ENCODE data around the gene LRRC75B. TPM values are rescaled to one million over a fixed set of nuclear protein-coding genes. Genes with fewer than 3 reads are reported as not detected.
A peak's percentile ranks its signal among the peaks of the same experiment; 100 is the strongest.

The LRRC75B gene
- total RNA-seq, 2 donors from 2014 or later = 4.2 to 4.9 TPM

DNA sequence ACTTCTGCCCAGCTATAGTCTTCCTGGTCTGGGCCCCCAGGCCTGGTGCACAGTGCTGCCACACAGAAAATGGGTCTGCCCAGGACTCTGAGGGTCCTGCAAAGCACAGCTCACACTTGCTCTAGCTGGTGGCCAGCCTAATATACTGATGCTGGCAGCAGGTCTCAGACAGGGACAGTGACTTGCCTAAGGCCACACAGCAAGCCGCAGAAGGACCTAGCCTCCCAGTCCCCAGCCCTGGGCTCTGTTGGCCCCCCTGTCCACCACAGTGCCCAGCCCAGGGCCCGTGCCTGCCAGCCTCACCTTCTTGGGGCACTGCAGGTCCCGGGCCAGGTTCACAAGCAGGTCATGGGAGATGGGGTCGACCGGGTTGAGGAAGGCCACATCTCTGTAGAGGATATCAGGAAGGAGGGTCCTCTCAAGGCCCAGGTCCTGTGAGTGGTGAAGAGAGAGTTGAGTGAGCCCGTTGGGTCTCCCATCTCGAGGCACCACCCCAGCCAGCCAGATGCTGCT, 3.3 kb downstream of the LRRC75B start:
- no peak for ATAC-seq
- intact Hi-C loops (cut with DNase I) = no loop called here
- no peak for DNase-seq

DNA sequence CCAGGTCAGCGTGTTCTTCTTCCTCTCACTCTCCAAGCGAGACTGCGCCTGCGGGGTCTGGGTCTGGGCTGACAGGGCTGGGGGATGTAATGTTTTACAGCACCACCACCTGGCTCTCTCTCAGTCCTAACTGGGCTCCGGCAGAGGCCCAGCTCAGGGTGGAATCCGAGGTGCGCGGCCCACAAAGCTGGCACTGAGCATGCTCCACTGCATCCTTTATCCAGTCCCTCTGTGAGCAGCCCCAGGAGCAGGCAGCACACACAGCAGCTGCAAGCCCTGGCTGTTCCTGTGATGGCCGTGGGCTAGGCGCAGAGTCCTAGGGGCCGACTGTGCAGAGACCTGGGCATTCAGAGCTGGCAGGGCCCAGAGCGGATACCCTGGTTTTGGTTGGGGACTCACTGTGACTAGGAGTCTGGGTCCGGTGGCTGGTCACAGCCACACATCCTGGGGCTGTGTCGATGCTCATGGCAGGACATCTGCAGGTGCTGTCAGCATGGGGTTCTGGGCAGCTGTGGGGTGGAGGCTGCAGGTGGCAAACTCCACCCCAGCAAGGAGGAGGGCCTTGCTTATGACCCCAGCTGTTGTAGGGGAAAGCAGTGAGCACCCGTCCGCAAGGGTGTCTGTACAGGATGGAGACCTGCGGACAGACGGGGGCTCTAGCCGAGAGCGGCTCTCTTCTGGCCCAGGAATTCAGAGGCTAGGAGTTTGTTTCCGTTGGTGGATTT, 4.0 kb downstream of the LRRC75B start:
- no peak for DNase-seq
- intact Hi-C loops (cut with DNase I) = no loop called here
- no peak for ATAC-seq

- intact Hi-C loops (cut with DNase I) = no loop called here
- DNase-seq (no peak), ATAC-seq (no peak)
These were observed 4.5 kb downstream of the LRRC75B start for GRCh38 chr22:24588381-24588756.

DNA sequence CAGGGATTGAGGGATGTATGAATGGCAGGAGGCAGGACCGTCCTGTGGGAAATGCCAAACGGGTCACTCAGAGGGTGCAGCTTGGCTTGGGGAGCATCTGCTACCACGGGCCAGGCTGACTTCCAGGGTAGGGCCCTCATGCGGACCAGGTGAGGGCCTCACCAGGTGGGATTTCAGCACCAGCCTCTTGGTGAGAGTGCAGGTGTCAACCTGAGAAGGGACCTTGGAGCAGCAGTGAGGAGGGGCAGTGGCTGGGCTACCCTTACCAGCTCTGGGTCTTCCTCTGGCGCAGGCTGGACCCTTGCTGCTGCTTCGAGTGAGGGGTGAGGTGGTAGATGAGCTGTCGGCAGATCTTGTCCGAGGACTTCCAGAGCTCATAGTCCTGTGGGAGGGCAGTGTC, 4.9 kb downstream of the LRRC75B start:
- no peak for ATAC-seq
- intact Hi-C loops (cut with DNase I) = no loop called here
- no peak for DNase-seq

DNA sequence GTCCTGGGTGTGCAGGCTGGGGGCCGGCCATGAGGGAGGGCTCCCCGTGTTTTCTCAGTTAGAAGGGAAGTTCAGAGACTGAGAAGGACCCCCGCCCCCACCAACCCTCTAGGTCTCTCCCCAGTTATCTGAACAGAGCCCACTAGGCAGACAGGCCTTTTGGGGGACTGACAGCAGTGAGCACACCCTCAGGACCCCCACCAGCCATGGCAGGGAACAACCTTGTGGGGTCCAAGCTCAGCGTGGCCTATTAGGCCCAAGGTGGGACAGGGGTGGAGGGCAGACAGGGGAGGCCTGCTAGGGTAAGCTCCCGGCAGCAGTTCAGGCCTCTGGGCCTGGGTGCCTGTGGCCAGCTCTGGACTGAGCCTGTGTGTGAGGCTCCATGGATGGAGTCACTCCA, 5.6 kb downstream of the LRRC75B start:
- intact Hi-C loops (cut with DNase I) = no loop called here
- no peak for DNase-seq
- ATAC-seq = no peak

- intact Hi-C loops (cut with DNase I) = no loop called here
- ATAC-seq (no peak), DNase-seq (no peak)
These were observed 6.8 kb downstream of the LRRC75B start for GRCh38 chr22:24585927-24586546.

DNA sequence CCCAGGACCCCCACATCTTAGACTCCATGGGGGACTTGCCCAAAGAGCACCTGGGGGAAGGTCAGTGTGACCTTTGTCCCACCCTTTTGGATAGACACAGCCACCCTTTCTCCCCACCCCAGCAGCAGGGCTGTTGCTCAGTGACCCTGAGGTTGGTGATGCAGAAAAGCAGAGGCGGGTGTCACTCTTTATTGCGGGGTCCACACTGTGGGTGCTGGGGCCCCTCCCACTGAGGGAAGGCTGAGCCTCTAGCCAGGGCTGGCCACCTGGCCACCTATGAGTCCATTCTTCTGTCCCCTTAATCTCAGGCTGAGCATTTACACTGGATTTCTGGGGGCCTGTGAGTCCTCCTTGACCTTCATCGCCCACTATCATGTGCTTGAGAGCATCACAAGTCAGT, 7.4 kb downstream of the LRRC75B start:
- ATAC-seq (no peak), DNase-seq (no peak)
- intact Hi-C loops (cut with DNase I) = no loop called here

DNA sequence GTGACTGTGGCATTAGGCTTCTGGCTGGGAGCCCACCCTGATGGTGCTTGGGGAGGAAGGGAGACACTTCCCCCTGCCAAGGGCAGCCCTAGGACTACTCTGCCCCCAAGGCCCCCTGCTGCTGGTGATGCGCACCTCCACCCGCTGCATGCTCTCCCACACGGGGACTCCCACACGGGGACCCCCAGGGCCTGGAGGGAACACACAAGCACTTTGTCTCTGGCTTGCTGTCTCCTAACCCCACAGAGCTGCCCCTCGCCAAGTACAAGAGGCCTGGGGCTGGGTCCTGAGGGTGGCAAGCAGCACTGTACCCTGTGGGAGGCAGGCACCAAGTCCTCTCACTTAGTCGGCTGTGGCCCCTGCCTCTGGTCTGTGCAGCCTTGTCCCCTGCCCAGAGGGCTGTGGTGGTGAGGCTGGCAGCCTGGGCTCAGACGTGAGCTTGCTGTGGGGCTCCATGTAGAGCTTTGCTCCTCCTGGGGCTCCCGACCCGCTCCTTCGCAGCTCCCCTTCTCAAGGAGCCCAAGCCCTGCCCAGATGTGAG, 7.9 kb downstream of the LRRC75B start:
- no peak for DNase-seq
- ATAC-seq = no peak
- intact Hi-C loops (cut with DNase I) = no loop called here

- intact Hi-C loops (cut with DNase I) = no loop called here
- ATAC-seq (peak in 1 of 2 donors; percentile 4), DNase-seq (no peak)
These were observed 8.6 kb downstream of the LRRC75B start for GRCh38 chr22:24584166-24584790.

- intact Hi-C loops (cut with DNase I) = no loop called here
- DNase-seq (peak; percentile 45), ATAC-seq (peak; percentile 48 to 64)
These were observed 9.4 kb downstream of the LRRC75B start for GRCh38 chr22:24583221-24584165.

DNA sequence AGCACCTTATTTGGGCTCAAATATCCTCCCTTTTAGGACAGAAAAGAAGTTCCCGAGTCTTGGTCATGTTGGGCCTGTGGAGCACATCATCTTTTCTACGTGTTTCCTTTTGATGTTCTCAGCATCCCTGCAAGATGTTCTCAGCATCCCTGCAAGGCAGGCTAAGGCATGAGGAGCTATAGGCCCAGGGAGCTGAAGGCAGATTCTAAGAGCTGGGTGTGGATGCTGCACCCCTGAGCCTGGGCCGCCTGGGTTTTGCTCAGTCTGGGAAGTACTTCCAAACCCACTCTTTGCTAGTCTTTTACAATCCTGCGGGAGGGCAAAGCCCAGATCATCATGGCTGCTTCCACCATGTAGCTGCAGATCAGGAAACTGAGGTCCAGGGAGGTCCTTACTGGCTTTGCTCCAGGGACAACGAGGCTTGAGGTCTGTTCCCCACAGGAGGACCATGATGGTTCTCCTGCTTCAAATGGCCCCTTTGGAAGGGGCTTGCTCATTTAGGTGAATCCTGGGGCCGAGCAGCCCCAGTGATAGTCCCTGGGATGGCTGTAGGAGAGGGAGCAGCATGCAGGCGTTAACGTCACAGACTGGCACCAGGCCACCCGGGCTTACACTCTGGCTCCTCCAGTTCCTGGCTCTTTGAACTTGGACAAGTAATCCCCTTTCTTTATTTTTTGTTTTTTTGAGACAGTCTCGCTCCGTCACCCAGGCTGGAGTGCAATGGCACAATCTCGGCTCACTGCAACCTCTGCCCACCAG, 10.6 kb downstream of the LRRC75B start:
- ATAC-seq (no peak), DNase-seq (peak; percentile 68)
- intact Hi-C loops (cut with DNase I) = no loop called here

- ATAC-seq (no peak), DNase-seq (no peak)
- intact Hi-C loops (cut with DNase I) = no loop called here
These were observed 12.6 kb downstream of the LRRC75B start for GRCh38 chr22:24580276-24580675.

DNA sequence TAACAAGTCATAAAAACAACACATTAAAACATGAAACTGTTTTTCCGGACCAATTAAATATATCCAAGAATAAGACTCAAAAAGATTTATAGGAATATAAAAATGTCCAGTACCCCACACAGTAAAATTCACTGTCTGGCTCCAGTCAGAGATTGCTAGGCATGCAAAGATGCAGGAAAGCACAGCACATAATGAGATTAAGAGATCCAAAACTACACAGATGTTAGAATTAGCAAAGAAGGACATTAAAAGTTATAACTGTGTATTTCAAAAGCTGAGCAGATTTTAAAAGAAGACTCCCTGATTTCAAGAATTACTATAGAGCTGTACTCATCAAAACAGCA, 13.6 kb downstream of the LRRC75B start:
- no peak for DNase-seq
- no peak for ATAC-seq
- intact Hi-C loops (cut with DNase I) = no loop called here

GRCh38 chr22:24578355-24579257, 14.3 kb downstream of the LRRC75B start:
- intact Hi-C loops (cut with DNase I) = no loop called here
- DNase-seq (no peak), ATAC-seq (no peak)

DNA sequence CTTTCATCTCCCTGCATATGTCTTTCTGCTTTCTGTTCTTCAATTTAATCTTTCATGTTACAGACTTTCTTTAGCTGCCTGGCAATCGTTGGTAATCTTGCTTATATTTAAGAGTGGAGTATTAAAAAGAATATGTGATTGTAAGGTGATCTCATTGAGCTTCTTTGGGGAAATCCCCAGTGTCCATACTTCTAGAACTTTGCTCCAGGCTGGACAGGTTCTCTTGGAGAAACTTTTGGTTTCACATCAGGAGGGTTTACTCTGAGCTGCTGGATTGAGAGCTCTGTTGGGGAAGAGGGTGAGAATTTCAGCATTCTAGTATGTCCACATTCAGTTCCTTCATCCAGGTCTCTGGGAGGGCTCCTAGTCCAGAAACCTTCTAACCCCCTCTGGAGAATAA, 16.1 kb downstream of the LRRC75B start:
- ATAC-seq = peak in 1 of 2 donors; percentile 50
- intact Hi-C loops (cut with DNase I) = no loop called here
- DNase-seq = no peak

DNA sequence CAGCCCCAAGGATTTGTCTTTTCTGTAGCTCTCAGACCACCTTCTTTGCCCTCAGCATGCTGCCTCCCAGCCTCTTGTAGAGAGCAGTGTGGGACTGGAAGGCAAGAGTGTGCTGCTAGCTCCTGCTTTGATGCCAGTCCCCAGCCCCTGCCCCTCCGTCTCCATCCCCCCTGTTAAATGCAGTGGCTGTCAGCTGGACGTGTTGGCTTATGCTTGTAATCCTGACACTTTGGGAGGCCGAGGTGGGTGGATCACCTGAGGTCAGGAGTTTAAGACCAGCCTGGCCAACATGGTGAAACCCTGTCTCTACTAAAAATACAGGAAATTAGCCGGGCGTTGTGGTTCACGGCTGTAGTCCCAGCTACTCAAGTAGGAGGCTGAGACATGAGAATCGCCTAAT, 21.6 kb downstream of the LRRC75B start:
- intact Hi-C loops (cut with DNase I) = no loop called here
- ATAC-seq = no peak
- no peak for DNase-seq

DNA sequence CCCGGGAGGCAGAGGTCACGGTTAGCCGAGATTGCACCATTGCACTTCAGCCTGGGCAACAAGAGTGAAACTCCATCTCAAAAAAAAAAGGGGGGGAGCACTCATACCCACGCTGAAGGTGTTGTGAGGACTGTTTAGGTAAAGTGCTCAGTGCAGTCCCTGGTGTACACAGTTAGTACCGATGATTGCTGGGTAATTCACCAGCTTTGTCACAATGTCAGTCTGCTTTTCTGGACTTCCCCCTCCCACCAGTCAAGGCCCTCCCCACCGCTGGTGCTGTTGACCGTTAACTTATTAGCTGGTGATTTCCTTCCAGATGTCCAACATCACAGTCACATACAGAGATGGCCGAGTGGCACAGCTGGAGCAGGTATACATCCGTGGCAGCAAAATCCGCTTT, 25.2 kb downstream of the LRRC75B start:
- ATAC-seq = no peak
- intact Hi-C loops (cut with DNase I) = no loop called here
- no peak for DNase-seq

All from left cardiac atrium (tissue), 4 donors.